Stomach (tissue), 9 donors: ENCODE data around the gene RHOD. TPM values are rescaled to one million over a fixed set of nuclear protein-coding genes. Genes with fewer than 3 reads are reported as not detected.

ENCODE experiments used
- DNase-seq, 2 donors: peaks; one replicate each; pipeline versions ENCODE4 v3.0.0 to v3.0.0-alpha.2; 2013 to 2019
- H3K27ac ChIP-seq, 5 donors: fragments of 200-600 bp in 4 of 5; sonication (generic) in 4 of 5; one replicate each; pipeline ENCODE4 v1.5.1; 2013 to 2019; ENCODE audit warnings: mild to moderate bottlenecking in 1 of 5, moderate library complexity in 1 of 5
- H3K27me3 ChIP-seq, 3 donors: fragments of 200-600 bp; sonication (generic); one replicate each; pipeline ENCODE4 v1.5.1; 2017 to 2019; ENCODE audit warnings: mixed run types in 1 of 3
- H3K36me3 ChIP-seq, 4 donors: fragments of 200-600 bp; sonication (generic); 1 replicate in 3 of 4; 2 replicates in 1 of 4; pipeline ENCODE4 v1.5.1; 2016 to 2019
- H3K4me1 ChIP-seq, 4 donors: fragments of 200-600 bp; sonication (generic); one replicate each; pipeline ENCODE4 v1.5.1; 2016 to 2019
- H3K4me3 ChIP-seq, 4 donors: fragments of 200-600 bp; sonication (generic) in 3 of 4; one replicate each; pipeline ENCODE4 v1.5.1; 2016 to 2019; ENCODE audit warnings: mild to moderate bottlenecking in 1 of 4
- H3K9me3 ChIP-seq, 4 donors: fragments of 200-600 bp; sonication (generic); one replicate each; pipeline ENCODE4 v1.5.1; 2016 to 2019
- EP300 ChIP-seq: sonication (generic); formaldehyde crosslinking; IDR thresholded peaks from one replicate; pipeline ENCODE4 v1.6.1; 2017; ENCODE audit warnings: antibody characterized with exemption
- POLR2A ChIP-seq, 4 donors: fragments of 450-650 bp; IDR thresholded peaks; one replicate each; pipeline ENCODE4 v1.6.1; 2016; ENCODE audit warnings: antibody characterized with exemption in 4 of 4, control low read depth in 2 of 4, mild to moderate bottlenecking in 1 of 4, moderate library complexity in 1 of 4
- POLR2AphosphoS5 ChIP-seq, 3 donors: sonication (generic); formaldehyde crosslinking; IDR thresholded peaks; one replicate each; pipeline ENCODE4 v1.6.1; 2016; ENCODE audit warnings: antibody characterized with exemption in 3 of 3
- WGBS, 5 donors: extraction: QIAGEN DNeasy Blood & Tissue Kit in 3 of 5; methylation state at CpG; one replicate each; pipeline versions ENCODE4 v1.1.5 to v1.1.7; 2013 to 2018; 5-methylcytosine and 5-hydroxymethylcytosine counted together
- intact Hi-C: fragments of 100-400 bp; cut with DNase I; formaldehyde crosslinking; loops from one replicate; pipeline ENCODE4 v1.15.1; 2023; ENCODE audit warnings: low total_unique reads
- polyA plus RNA-seq, 3 donors: library from polyadenylated mRNA; stranded (reverse); fragments of 200-250 nt; gene quantifications; one replicate each; pipeline ENCODE4 v1.2.3, GENCODE V29; 2013
- total RNA-seq, 5 donors: library from RNA; depleted of rRNA; stranded (reverse); fragments of >200 nt; gene quantifications; one replicate each; pipeline versions ENCODE4 v1.1.0 to v1.2.3, GENCODE V29; 2014 to 2016
- TF ChIP-seq, protein P1 (sequence below), 7 experiments: fragments of 450-650 bp in 4 of 7; fragments of 200-600 bp in 3 of 7; sonication (generic) in 3 of 7; IDR thresholded peaks; one replicate each; pipeline ENCODE4 v1.5.1; 2016 to 2019; ENCODE audit warnings: antibody characterized with exemption in 7 of 7, control low read depth in 2 of 7, mild to moderate bottlenecking in 1 of 7
- donor health status: healthy with polysubstance abuse.
- donor health status: Bipolar disorder and iron deficiency.
- donor health status: healthy.

RHOD gene
- total and polyA plus RNA-seq, 8 donors, result 1.2 to 46.8 (median 36.4) TPM

GRCh38 chr11:67051945-67052488, 4.6 kb upstream of the RHOD start:
- WGBS, 5 donors, result 88 to 95% (median 92%) methylated on average over 4 of the region's 4 CpGs
- TF ChIP-seq POLR2AphosphoS5 (IDR thresholded peaks at IDR 0.05) (no peak), POLR2A (IDR thresholded peaks at IDR 0.05) (no peak), EP300 (no peak)
- TF ChIP-seq, protein P1, sequence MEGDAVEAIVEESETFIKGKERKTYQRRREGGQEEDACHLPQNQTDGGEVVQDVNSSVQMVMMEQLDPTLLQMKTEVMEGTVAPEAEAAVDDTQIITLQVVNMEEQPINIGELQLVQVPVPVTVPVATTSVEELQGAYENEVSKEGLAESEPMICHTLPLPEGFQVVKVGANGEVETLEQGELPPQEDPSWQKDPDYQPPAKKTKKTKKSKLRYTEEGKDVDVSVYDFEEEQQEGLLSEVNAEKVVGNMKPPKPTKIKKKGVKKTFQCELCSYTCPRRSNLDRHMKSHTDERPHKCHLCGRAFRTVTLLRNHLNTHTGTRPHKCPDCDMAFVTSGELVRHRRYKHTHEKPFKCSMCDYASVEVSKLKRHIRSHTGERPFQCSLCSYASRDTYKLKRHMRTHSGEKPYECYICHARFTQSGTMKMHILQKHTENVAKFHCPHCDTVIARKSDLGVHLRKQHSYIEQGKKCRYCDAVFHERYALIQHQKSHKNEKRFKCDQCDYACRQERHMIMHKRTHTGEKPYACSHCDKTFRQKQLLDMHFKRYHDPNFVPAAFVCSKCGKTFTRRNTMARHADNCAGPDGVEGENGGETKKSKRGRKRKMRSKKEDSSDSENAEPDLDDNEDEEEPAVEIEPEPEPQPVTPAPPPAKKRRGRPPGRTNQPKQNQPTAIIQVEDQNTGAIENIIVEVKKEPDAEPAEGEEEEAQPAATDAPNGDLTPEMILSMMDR (IDR thresholded peaks at IDR 0.05), result no peak
- Histone ChIP-seq H3K4me1 (peaks cover 29 to 44% (median 34%) of the 10 kb centered on the region in 4 donors), H3K36me3 (no peaks in the 10 kb centered on the region), H3K27ac (no peak overlapping the region), H3K4me3 (no peak overlapping the region), H3K27me3 (peaks cover 0 to 17% (median 0%) of the 10 kb centered on the region in 3 donors), H3K9me3 (no peaks in the 10 kb centered on the region)
- intact Hi-C loops, result no loop called here
- DNase-seq, result no peak

DNA sequence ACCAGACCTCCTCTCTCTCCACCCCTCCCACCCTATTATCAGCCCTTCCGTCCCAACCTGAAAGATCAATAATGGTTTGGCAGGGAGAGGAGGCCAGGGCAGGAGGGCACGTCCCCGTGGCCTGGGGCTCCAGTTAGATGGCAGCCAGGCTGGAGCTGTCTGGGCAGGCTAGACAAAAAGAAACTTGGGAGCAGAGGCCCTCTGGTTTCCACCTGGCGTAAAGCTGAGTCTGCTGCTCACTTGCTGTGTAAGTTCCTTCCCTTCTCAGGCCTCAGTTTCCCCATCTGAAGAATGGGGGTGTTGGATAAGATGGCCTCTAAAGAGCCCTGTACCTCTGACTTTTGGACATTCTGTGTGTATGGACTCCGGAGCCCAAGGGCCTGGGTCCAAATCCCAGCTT, 3.8 kb upstream of the RHOD start:
- H3K27me3 ChIP-seq, result peaks cover 0 to 19% (median 0%) of the 10 kb centered on the region in 3 donors
- no peak overlapping the region for H3K4me3 ChIP-seq
- no peaks in the 10 kb centered on the region for H3K9me3 ChIP-seq
- no peaks in the 10 kb centered on the region for H3K36me3 ChIP-seq
- no peak for DNase-seq
- TF ChIP-seq, protein P1 (IDR thresholded peaks at IDR 0.05), result no peak
- no peak for TF ChIP-seq POLR2A (IDR thresholded peaks at IDR 0.05)
- no peak for TF ChIP-seq POLR2AphosphoS5 (IDR thresholded peaks at IDR 0.05)
- no peak for TF ChIP-seq EP300
- H3K27ac ChIP-seq, result no peak overlapping the region
- intact Hi-C loops, result no loop called here
- H3K4me1 ChIP-seq, result peaks cover 33 to 53% (median 42%) of the 10 kb centered on the region in 4 donors
- WGBS, 5 donors, result 50 to 84% (median 64%) methylated on average over 3 to 5 of the region's 5 CpGs

- H3K27me3 ChIP-seq, result peaks cover 0 to 19% (median 0%) of the 10 kb centered on the region in 3 donors
- WGBS, 5 donors, result 17 to 30% (median 25%) methylated on average over 7 of the region's 7 CpGs
- H3K9me3 ChIP-seq, result no peaks in the 10 kb centered on the region
- no peaks in the 10 kb centered on the region for H3K36me3 ChIP-seq
- DNase-seq, result peak; percentile 63 to 86
- TF ChIP-seq EP300 (no peak), POLR2A (IDR thresholded peaks at IDR 0.05) (no peak), POLR2AphosphoS5 (IDR thresholded peaks at IDR 0.05) (no peak)
- TF ChIP-seq, protein P1 (IDR thresholded peaks at IDR 0.05), result peak in 5 of 7 experiments; percentile 49 to 73 (median 59)
- peak overlapping the region in 2 of 5 donors; percentile 13 to 85 for H3K27ac ChIP-seq
- intact Hi-C loops, result no loop called here
- no peak overlapping the region for H3K4me3 ChIP-seq
- H3K4me1 ChIP-seq, result peaks cover 33 to 60% (median 43%) of the 10 kb centered on the region in 4 donors
Observed at GRCh38 chr11:67053896-67054329, 2.7 kb upstream of the RHOD start.

DNA sequence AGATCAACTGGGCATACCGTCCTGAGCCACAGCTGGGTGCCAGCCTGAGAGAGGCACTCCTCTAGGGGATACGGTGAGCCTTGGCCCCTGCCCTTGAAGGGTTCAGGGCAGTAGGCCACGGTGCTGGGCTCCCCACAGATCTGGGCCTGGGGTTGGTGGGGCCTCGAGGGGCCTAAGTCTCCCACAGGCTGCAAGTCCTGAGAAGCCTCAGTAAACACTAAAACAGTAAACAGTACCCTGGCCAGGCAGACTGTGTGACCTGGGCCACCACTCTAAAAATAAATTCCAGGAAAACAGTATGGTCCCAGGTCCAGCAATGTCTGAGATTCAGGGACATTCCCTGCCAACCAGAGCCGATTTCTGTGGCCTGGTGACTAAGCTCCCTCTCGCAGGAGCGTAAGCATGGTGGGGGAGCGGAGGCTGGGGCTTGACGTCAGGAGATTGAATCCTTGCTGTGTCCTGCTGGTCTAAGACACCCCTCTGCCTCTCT, 2.3 kb upstream of the RHOD start:
- Histone ChIP-seq H3K9me3 (no peaks in the 10 kb centered on the region), H3K4me1 (peaks cover 33 to 60% (median 43%) of the 10 kb centered on the region in 4 donors), H3K36me3 (no peaks in the 10 kb centered on the region), H3K4me3 (no peak overlapping the region), H3K27me3 (peaks cover 0 to 19% (median 0%) of the 10 kb centered on the region in 3 donors), H3K27ac (peak overlapping the region in 2 of 5 donors; percentile 13 to 85)
- WGBS, 5 donors, result 42 to 53% (median 49%) methylated on average over 3 to 9 of the region's 9 CpGs
- peak in 1 of 2 donors; percentile 43 for DNase-seq
- intact Hi-C loops, result no loop called here
- TF ChIP-seq, protein P1 (IDR thresholded peaks at IDR 0.05), result no peak
- TF ChIP-seq POLR2A (IDR thresholded peaks at IDR 0.05) (no peak), POLR2AphosphoS5 (IDR thresholded peaks at IDR 0.05) (no peak), EP300 (no peak)
